Fibroblast of the aortic adventitia (primary cell): Measurements from ENCODE around the gene SPTLC1. TPM values are rescaled to one million over a fixed set of nuclear protein-coding genes. Genes with fewer than 3 reads are reported as not detected.
"Not testable (repeated sequence)": the region's sequence is repeated elsewhere in the genome, so short reads cannot be mapped to it uniquely, and the experiment has no call there.

ENCODE experiments used
- DNase-seq: peaks from one replicate; pipeline ENCODE4 v3.0.0-alpha.2; 2010; ENCODE audit warnings: low read depth
- H3K4me3 ChIP-seq: 2 replicates; pipeline ENCODE4 v1.5.1; 2011; ENCODE audit warnings: low read depth, mild to moderate bottlenecking, control low read depth, low read length, moderate library complexity
- CTCF ChIP-seq: IDR thresholded peaks from 2 replicates; pipeline ENCODE4 v1.5.1; 2011; ENCODE audit warnings: mild to moderate bottlenecking, low read length, control low read depth, inconsistent platforms; ENCODE audit not compliant: insufficient read depth
- total RNA-seq: library from RNA; depleted of rRNA; stranded (reverse); fragments of >200 nt; gene quantifications from 2 replicates; pipeline ENCODE4 v1.2.3, GENCODE V29; 2012; ENCODE audit warnings: low replicate concordance

The SPTLC1 gene
- total RNA-seq, 1 donor, result 119 TPM

DNA sequence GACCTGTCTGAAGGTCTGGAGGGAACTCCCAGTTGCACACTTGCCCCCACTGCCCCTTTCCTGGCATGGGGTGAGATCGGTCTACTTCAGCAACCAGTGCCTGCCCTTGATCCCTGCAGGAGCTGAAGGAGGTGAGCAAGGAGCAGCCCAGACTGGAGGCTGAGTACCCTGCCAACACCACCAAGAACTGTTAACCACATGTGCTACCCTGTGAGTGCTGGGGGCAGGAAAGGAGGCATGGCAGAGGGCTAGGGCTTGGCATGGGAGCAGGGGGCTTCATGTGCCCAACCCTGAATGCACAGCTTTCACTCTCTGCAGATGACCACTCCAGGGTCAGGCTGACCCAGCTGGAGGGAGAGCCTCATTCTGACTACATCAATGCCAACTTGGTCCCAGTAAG is 17.3 kb upstream of the SPTLC1 start:
- no peak for TF ChIP-seq CTCF
- no peak for DNase-seq
- H3K4me3 ChIP-seq, result no peak overlapping the region

- no peak for DNase-seq
- TF ChIP-seq CTCF, result no peak
- no peak overlapping the region for H3K4me3 ChIP-seq
These were observed 7.6 kb upstream of the SPTLC1 start for GRCh38 chr9:92122800-92123199.

DNA sequence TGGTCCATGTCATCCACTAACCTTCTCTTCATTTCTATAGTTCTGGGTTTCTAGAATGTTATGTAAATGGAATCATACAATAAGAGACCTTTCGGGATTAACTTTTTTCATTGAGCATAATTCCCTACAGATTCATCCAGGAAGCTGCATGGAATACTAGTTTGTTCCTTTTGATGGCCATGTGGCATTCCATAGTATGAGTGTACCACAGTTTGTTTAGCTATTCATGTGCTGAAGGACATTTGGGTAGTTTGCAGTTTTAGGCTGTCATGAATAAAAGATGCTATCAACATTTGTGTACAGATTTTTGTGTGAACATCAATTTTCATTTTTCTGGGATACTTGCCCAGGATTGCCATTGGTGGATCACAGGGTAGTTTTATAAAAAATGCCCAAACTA is 6.8 kb upstream of the SPTLC1 start:
- DNase-seq, result no peak
- H3K4me3 ChIP-seq, result no peak overlapping the region
- TF ChIP-seq CTCF, result no peak

DNA sequence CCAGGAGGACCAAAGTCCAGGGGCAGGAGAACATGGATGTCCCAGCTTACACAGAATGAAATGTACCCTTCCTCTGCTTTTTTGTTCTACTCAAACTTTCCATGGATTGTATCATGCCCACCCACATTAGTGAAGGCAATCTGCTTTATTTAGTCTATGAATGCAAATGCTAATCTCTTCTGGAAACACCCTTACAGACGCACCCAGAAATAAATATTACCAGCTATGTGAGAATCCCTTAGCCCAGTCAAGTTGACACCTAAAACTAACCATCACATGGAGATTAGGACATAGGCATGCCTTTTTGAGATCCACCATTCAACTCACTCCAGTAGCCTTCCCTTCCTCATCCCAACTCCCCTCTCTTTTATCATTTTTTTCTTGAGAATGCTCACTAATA is 6.1 kb upstream of the SPTLC1 start:
- no peak overlapping the region for H3K4me3 ChIP-seq
- no peak for DNase-seq
- TF ChIP-seq CTCF, result no peak

GRCh38 chr9:92120138-92120537 is 4.9 kb upstream of the SPTLC1 start:
- no peak for DNase-seq
- no peak overlapping the region for H3K4me3 ChIP-seq
- no peak for TF ChIP-seq CTCF

GRCh38 chr9:92119586-92119985 is 4.4 kb upstream of the SPTLC1 start:
- no peak overlapping the region for H3K4me3 ChIP-seq
- no peak for TF ChIP-seq CTCF
- no peak for DNase-seq

DNA sequence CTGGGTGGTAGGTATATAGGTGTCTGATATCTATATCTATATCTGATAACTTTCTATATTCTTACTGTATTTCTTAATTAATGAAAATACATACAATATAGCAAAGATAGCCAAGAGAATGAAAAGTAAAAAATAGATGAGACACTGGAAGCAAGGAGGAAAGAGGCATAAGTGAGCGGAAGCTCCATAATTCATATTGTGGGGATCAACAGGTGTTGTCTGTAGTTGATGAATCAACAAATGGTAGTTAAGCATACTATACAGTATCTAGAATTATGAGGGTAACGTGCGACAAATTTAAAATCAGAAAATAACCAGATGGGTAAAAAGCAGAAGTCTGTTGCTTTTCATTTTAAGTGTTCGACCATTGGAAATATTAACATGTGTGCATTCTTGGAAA is 7.1 kb downstream of the SPTLC1 start:
- no peak overlapping the region for H3K4me3 ChIP-seq
- no peak for DNase-seq
- no peak for TF ChIP-seq CTCF

GRCh38 chr9:92105446-92106225 is 9.6 kb downstream of the SPTLC1 start:
- not testable (repeated sequence) for DNase-seq, H3K4me3 ChIP-seq

DNA sequence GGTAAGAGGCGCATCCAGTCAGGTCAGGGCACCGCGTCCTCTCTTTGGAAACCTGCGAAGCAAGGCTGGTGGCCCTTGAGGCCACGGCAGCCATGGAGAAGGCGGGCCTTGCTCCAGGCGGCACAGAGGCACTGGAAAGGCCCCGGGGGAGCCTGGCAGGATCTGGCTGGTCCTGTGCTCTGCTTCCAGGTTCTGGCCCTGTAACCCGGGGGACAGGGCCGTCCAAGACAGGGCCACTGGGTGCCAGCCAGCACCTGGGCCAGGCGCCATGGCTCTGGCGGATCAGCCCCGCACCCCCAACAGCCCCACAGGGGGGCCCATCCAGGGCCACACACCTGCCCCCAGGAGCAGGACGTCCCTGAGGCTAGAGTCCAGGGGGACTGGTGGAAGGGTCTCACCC is 11.6 kb downstream of the SPTLC1 start:
- not testable (repeated sequence) for H3K4me3 ChIP-seq, DNase-seq
